Mammary epithelial cell (primary cell): ENCODE measurements around the gene DGLUCY.

Experiments used
- CTCF ChIP-seq, 2 donors: IDR thresholded peaks in 1 of 2; conservative IDR thresholded peaks in 1 of 2; 2 replicates each; pipeline ENCODE4 v1.5.1; 2011 to 2012; ENCODE audit warnings: inconsistent platforms in 2 of 2, low read length in 2 of 2, mild to moderate bottlenecking in 2 of 2, control low read depth in 1 of 2, low read depth in 1 of 2; ENCODE audit not compliant: insufficient read depth in 1 of 2; ENCODE audit errors: extremely low read depth in 1 of 2
- EZH2 ChIP-seq: IDR thresholded peaks from 2 replicates; pipeline ENCODE4 v1.6.1; 2012; ENCODE audit warnings: low read length, inconsistent platforms, borderline replicate concordance

GRCh38 chr14:91075553-91075952 lies 38.3 kb upstream of the DGLUCY start:
- no peak for TF ChIP-seq CTCF (conservative IDR thresholded peaks at IDR 0.05 in 1 of 2, IDR thresholded peaks at IDR 0.05 in 1 of 2; ENCODE audit: extremely low read depth in 1 of 2, insufficient read depth in 1 of 2, low read depth in 1 of 2, low read length in 2 of 2)
- no peak for TF ChIP-seq EZH2
